HG03354 (cell line): ENCODE results near the gene LITAF.

Source experiments
- ATAC-seq: cut with Tn5 transposase; IDR thresholded peaks from one replicate; pipeline ENCODE4 v1.9.1; 2021; ENCODE audit warnings: mild to moderate bottlenecking; ENCODE audit not compliant: unreplicated experiment, poor library complexity, severe bottlenecking

Gene LITAF

DNA sequence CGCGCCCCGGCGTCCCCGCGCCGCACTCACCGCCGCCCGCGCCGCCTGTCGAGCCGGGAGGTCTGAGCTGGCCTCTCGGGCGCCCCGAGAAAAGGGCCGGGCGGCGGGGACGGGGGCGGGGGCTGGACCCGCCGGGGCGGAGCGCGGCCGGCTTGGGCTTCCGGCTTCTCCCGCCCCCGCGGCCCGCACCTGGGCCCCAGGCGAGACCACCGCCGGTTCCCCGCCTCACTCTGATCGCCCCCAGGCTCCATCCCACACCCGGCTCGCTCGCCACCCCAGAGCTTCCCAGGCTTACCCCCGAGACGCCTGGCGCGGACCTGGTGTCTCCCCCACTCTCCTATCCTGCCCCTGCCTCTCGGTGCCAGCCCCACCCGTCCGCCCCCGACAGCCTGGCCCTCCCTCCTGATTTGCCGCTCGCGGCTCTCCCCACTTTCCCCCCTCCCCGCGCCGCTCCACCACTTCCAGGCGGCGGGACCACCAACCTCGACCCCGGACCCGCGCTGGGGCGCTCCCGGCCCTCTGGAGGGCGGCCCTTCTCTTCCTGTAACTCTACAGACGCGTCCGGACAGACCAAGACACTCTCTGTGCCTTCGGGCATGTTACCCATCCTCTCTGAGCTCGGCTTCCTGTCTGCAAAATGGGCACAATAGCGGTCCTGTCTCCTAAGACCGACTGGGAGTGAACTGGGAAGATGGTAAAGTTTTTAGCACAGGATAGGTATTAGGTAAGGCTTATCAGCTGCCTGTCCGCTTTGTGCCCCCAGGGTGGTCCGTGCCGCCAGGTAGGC lies at the start of gene LITAF:
LITAF (minus strand) TSS at position 64 of the 787 bp plus-strand sequence. CDS start 30,189 bp downstream, outside the sequence.
- ATAC-seq: peak; percentile 52

DNA sequence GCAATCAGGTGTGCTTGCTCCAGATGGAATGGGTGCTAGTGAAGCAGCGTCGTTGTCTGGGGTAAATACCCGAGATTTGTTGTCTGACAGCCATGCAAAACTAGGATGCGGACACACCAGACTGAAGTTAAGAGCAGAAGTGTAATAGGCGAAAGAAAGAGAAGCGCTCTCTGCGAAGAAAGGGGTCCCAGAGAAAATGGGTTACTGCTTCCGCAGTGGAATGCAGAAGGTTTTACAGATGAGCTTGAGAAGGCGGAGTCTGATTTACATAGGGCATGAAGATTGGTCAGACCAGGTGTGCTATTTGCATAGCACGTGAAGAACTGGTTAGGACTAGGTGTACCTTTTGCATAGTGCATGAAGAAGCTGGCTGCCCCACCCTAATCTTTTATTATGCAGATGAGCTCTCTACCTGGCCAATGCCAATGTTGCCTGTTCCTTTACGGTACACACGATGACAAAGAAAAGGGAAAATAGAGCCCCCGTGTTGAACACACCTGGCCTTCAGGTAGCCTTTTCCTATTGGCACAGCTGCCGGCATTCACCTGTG lies 49.5 kb upstream of the LITAF start:
- no peak for ATAC-seq

DNA sequence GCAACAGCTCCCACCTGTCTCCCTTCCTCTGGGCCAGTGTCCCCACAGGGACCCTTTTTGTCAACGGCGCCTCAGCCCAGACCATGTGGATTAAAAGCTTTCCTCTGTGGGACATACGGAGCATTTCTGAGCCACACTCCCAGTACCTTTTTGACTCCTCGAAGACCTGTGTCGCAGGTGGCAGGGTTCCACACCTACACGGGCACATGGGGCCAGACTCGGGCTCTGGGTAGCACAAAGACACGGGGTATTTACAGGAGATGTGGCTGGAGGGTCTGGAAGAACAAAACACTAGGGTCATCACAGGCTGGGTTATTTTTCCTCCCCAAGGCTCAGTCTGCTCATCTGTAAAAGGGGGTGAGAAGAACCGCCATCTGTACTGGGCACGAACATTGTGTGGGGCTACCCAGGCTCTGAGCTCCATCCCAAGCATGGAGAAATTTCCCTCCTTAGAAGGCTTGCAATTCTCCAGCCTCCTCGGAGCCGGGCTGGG lies 49.0 kb upstream of the LITAF start:
- ATAC-seq: no peak

DNA sequence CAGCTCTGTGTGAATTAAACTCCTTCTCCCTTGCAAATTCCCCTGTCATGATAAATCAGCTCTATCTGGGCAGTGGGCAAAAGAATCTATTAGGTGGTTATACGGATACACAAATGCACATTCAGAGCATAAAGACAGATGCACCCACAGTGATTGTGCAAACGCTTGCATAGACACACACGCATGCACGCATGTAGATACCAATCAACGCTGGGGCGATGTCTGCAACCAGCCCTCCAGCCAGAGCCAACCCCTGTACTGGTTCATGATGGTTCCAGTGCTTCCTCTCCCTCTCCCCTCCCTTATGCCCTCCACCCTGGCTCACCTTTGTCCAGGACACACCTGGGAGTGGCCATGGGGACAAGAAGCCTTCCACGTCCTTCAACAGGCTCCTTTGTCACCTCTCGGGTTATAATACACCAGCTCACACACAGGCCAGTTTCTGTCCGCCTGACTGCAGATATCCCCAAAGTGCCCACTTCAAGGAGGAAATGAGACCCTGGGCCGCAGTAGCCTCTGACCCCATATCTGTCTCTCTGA lies 48.5 kb upstream of the LITAF start:
- no peak for ATAC-seq

DNA sequence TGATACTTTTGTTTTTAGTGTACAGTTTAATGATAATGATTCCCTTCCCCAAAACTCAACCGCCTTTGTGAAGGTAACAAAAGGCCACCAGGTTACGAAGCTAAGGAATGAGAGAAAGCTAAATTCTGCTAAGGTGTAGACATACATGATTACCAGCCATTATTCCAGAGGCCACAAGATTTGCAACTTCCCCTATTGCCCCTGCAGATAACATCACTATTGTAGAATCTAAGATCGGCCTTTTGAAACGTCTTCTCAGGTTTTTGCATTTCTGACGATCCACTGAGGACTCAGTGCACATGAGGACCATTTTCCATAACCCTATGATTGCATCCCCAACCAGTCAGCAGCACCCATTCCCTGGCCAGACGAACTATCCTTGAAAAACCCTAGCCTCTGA lies 47.6 kb upstream of the LITAF start:
- no peak for ATAC-seq

DNA sequence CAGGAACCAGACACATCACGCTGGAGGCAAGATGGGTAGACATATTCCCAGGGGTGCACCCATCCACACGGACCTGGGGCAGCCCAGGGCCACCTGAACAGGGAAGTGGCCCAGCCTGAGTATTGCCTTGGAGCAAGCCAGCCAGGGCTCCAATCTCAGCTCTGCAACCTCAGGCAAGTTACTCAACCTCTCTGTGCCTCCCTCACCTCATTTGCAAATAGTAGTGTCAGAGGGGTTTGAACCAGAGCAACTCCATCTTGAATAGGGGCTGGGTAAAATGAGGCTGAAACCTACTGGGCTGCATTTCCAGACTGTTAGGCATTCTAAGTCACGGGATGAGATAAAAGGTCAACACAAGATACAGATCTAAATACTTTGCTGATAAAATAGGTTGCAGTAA lies 46.4 kb upstream of the LITAF start:
- ATAC-seq: no peak

DNA sequence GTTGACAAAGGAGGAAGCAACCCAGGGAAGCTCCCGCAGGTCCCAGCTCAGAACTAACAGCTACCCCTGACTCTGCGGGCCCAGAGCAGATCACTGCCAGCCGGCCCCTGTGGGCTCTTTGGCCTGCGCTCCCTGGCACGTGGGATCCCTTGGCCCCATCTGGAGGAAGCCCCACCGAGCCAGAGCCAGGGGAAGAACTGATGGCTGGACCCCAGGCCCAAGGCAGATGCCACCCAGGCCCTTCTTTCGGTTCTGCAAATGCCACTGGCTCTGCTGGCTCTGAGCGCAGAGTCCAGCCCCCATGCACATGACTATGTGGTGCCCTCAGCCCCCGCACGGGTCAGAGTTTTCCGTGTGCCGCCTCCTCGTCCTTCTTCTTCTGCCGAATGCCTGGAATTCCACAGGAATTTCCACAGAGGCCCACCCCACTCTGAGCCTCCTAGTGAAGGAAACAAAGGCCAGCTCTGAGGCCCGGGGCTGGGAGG lies 45.8 kb upstream of the LITAF start:
- ATAC-seq: no peak

DNA sequence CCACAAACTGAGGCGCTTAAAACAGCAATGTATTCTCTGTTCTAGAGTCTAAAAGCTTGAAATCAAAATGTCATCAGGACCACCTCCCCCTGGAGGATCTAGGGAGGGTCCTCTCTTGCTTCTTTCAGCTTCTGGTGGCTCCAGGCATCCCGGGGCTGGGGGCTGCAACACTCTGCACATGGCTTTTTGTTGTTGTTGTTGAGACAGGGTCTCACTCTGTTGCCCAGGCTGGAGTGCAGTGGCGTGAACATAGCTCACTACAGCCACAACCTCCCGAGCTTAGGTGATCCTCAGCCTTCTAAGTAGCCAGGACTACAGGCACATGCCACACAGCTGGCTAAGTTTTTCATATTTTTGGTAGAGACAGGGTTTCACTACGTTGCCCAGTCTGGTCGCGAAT lies 44.5 kb upstream of the LITAF start:
- no peak for ATAC-seq

DNA sequence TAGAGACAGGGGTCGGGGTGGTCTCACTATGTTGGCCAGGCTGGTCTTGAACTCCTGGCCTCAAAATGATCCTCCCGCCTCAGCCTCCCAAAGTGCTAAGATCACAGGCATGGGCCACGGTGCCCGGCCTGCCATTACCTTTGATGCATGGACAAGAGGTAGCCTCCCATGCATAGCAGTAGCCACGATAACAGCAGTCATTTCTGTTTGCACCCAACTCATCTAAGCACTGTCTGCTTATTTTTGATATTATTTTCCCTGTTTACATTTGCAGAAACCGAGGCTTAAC lies 44.0 kb upstream of the LITAF start:
- no peak for ATAC-seq

DNA sequence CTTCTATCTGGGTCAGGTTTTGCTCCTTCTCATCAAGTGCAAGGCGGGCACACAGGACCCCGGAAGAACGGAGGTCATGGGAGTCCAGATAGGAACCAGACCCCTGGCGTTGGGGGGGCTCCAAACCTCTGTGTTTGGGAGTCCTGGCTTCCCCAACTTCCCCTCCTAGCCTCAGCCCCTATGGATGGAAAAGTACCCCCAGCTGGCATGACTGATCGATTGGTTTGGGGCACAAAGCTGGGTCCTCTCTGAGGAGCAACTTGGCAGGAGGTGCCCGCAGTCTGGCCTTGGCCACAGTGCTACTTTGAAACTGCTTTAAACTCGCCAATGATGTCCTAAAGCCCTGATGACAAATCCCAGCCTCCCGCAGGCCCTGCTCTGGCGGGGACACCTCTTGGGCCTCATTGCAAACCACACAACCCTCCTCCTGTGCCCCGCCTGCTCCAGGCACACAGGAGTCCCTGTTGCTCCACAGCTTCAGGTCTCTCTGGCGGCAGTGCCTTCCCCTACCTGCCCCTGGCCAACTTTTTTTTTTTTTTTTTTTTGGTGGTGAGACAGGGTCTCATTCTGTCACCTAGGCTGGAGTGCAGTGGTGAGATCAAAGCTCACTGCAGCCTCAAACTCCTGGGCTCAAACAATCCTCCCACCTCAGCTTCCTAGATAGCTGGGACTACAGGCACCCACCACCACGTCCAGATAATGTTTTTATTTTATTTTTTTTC lies 43.5 kb upstream of the LITAF start:
- ATAC-seq: no peak

DNA sequence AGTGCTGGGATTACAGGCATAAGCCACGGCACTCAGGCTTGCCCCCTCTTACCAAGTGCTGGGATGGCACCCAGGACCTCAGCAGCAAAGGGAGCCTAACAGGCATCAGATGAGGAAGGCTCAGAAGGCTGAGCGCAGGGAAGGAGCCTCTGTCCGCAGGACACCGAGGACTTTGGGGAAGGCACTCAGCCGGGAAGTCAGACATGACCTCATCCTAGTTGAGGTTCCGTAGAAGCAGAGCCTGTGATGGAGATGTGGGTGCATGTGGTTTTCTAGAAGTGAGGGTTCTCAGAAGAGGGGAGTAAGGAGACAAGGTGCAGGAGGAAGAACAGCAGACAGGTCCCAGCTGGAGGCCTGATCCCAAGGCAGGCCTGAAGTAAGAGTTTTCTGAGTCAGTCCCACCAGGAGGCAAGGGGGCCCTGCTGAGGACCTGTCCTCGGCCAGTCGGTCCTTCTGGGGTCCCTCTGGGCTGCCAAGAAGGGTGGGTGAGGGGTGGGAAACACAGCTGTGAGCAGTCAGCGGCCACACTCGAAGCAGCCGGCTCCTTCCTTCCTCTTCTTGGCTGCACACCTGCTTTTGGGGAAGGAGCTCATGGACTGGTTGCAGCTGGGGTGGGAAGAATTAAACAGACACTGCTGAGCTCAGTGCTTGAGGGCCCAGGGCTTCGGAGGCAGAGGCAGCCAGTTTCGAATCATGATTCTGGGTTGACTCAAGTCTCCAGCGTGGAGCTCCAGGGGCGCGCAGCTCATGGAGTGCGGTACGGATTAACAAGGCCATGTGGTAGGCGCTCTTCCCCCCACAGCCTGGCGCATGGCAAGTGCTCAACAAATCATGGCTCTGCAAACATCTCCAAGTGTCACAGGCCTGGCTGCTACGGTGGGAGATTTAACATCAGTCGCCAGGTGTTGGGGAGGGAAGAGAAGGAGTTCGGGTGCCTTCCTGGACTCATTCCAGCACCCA lies 42.6 kb upstream of the LITAF start:
- no peak for ATAC-seq

DNA sequence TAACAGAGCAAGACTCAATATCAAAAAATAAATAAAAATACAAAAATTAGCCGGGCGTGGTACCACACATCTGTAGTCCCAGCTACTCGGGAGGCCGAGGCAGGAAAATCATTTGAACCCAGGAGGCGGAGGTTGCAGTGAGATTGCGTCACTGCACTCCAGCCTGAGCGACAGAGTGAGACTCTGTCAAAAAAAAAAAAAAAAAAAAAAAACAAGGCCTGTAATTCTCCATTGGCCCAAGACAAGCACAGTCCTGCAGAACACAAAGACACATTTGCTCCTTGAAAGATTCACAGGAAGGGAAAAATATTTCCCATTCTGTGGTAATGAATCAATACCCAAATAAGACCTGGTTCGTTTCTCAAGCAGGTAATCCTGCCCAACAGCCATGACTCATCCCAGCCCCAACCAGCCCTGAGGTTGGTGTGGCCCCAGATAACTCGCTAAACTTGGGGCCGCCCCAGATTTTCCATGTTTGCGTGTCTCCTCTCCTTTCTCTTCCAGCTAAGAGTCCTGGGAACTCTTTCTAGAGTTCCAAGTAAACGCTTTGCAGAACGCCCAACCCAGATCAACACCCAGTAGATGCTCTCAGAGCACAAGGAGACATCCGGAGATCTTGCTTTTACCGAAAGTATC lies 41.2 kb upstream of the LITAF start:
- ATAC-seq: no peak

DNA sequence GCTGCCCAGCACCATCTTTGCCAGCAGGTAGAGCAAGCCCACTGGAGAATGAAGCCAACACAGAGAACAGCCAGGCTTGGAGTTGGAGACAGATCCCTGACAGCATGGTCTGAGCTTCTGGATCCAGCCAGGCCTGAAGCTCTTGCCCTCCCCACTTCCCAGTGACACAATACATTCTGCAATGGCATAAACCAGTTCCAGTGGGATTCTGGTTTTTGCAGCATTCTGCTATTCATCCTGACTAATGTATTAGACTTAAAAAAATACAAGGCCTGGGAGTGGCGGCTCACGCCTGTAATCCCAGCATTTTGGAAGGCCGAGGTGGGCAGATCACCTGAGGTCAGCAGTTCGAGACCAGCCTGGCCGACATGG lies 40.6 kb upstream of the LITAF start:
- no peak for ATAC-seq

DNA sequence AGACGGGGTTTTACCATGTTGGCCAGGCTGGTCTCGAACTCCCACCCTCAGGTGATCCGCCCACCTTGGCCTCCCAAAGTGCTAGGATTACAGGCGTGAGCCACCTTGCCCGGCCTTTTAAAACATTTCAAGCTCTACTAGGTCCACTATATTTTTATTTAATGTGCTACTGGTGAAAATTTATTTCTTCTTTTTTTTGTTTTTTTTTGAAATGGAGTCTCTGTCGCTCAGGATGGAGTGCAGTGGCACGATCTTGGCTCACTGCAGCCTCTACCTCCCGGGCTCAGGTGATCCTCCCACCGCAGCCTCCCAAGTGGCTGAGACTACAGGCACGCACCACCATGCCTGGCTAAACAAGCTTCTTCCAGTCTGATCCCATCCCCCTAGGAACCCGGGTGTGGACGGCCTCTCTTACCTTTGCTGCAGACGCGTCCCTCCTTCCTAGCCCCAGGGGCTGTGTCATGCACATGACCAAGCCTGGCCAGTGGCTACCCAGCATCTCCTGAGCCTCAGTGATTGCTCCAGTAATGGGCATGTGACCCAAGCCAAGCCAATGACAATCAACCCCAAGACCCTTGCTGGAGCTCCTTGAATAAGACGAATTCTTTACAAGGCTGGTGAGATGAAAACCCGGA lies 40.1 kb upstream of the LITAF start:
- no peak for ATAC-seq

DNA sequence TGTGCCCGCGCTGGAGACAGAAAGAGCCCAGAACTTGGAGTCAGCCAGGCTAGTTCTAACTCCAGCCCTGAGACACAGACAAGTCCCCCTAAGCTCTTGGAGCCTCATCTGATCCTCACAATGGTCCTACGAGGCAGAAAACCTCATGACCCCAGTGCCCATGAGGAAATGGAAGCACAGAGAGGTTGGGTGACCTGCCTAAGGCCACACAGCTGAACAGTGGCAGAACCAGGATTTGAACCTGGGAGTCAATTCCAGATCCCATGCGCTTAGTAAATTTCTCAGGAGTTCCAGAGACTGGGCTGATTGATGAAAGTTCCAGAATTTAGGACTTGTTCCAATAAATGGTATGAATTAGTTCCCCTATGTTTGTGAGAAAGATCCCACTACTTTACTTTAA lies 39.0 kb upstream of the LITAF start:
- ATAC-seq: no peak

DNA sequence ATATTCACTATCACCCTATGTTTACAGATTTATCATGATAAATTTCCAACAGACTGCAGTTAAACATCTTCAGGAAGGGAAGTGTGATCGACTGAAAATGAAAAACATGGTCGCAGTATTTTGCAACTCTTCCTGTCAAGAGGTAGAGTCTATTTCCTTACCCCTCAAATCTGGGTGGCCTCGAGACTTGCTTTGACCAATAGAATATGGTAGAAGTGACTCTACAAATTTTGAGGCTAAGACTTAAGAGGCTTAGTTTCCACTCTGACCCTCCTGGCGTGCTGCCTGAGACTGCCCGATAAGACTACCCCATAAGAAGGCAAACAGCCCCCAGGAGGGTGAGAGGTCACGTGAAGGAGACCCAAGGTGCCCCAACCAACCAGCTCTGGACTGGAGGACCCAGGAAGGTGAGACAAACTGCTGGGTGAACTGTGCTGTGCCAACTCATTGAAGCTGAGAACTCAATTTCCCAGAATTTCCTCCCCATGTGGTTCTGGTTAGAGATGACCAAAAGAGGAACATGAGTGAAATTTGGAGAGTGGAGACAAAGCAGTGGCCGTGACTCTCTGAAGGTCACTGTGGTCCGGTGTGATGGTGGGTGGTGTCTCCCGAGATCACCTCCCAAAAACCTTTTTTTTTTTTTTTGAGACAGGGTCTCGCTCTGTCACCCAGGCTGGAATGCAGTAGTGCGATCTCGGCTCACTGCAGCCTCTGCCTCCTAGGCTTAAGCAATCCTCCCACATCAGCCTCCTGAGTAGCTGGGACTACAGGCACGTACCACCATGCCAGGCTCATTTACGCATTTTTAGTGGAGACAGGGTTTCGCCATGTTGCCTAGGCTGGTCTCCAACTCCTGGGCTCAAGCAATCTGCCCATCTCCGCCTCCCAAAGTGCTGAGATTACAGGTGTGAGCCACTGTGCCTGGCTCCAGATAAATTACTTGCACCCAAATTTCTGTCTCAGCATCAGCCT lies 38.2 kb upstream of the LITAF start:
- no peak for ATAC-seq

DNA sequence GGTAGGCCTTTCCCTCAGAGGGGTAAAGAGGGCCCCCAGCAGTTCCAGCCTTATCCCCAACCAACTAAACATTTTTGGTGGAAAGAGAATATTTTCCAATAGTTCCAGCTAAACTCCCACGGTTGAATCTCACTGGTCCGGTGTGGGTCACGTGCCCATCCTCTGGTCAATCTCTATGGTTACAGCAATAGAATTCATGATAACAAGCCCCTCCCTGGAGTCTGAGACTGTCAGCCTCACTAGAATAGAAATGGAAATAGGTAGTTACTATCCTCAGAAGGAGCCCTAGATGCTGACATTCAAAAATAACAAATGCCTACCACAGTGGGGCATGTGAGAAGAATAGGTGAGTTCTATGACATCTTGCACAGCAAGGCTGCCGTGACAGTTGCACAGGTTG lies 37.5 kb upstream of the LITAF start:
- peak; percentile 57 for ATAC-seq
